SK-N-SH (cell line): ENCODE results near the gene PRDX1. TPM values are rescaled to one million over a fixed set of nuclear protein-coding genes. Genes with fewer than 3 reads are reported as not detected.

Experiments used
- CTCF ChIA-PET: fragments of 300-600, 350-600 bp; formaldehyde crosslinking; extraction: SDS; loops from one replicate; lab custom pipeline; 2021; lab: Yijun Ruan, JAX
- POLR2A ChIA-PET: fragments of 350-600 bp; sonication (Branson Sonifier 250); formaldehyde crosslinking; extraction: SDS; loops from one replicate; lab custom pipeline; 2020; ENCODE audit warnings: antibody characterized with exemption, inconsistent platforms; lab: Yijun Ruan, JAX
- DNase-seq: peaks from one replicate; pipeline ENCODE4 v3.0.0; 2012
- H2AFZ ChIP-seq: fragments of 200-600 bp; sonication (generic); 2 replicates; pipeline ENCODE4 v1.8.1; 2016; ENCODE audit warnings: antibody characterized with exemption, mild to moderate bottlenecking, low read depth
- H3F3A ChIP-seq: fragments of 200-600 bp; sonication (generic); replicated peaks from 2 replicates; pipeline ENCODE3; 2016; ENCODE audit warnings: antibody characterized with exemption, mild to moderate bottlenecking; ENCODE audit not compliant: insufficient read depth
- H3K27ac ChIP-seq, 2 experiments: fragments of 200-500 bp in 1 of 2; fragments of 200-600 bp in 1 of 2; sonication (Bioruptor generic) in 1 of 2; sonication (generic), shearing (Covaris generic) in 1 of 2; 2 replicates each; pipeline versions ENCODE4 v1.5.1 to v1.6.1; 2014 to 2016; ENCODE audit warnings: low read depth in 2 of 2, inconsistent platforms in 1 of 2, low read length in 1 of 2, mild to moderate bottlenecking in 1 of 2, mixed read lengths in 1 of 2
- H3K27me3 ChIP-seq: fragments of 200-600 bp; sonication (generic), shearing (Covaris generic); 2 replicates; pipeline ENCODE4 v1.6.1; 2016; ENCODE audit warnings: mixed run types; ENCODE audit not compliant: insufficient read depth
- H3K36me3 ChIP-seq, 2 experiments: fragments of 200-500 bp in 1 of 2; fragments of 200-600 bp in 1 of 2; sonication (Bioruptor generic) in 1 of 2; sonication (generic) in 1 of 2; replicated peaks in 1 of 2; 2 replicates each; pipeline versions ENCODE3 to v1.5.1; 2014 to 2016; ENCODE audit warnings: low read length in 1 of 2, mild to moderate bottlenecking in 1 of 2; ENCODE audit not compliant: insufficient read depth in 2 of 2, control insufficient read depth in 1 of 2
- H3K4me1 ChIP-seq, 2 experiments: fragments of 200-500 bp in 1 of 2; fragments of 200-600 bp in 1 of 2; sonication (Bioruptor generic) in 1 of 2; sonication (generic), shearing (Covaris generic) in 1 of 2; 2 replicates each; pipeline versions ENCODE4 v1.5.1 to v1.6.1; 2014 to 2016; ENCODE audit warnings: low read depth in 1 of 2, low read length in 1 of 2, mixed run types in 1 of 2; ENCODE audit not compliant: insufficient read depth in 2 of 2, control insufficient read depth in 1 of 2
- H3K4me2 ChIP-seq: fragments of 200-600 bp; sonication (generic), shearing (Covaris generic); 2 replicates; pipeline ENCODE4 v1.6.1; 2017; ENCODE audit warnings: mixed run types
- H3K4me3 ChIP-seq, 2 experiments: fragments of 200-500 bp in 1 of 2; fragments of 200-600 bp in 1 of 2; sonication (Bioruptor generic) in 1 of 2; sonication (generic), shearing (Covaris generic) in 1 of 2; 2 replicates each; pipeline versions ENCODE4 v1.5.1 to v1.8.1; 2014 to 2016; ENCODE audit warnings: low read depth in 2 of 2, inconsistent platforms in 1 of 2, low read length in 1 of 2, mild to moderate bottlenecking in 1 of 2, mixed read lengths in 1 of 2, moderate library complexity in 1 of 2
- H3K79me2 ChIP-seq: fragments of 200-600 bp; sonication (generic); 2 replicates; pipeline ENCODE4 v1.8.1; 2017; ENCODE audit warnings: mild to moderate bottlenecking; ENCODE audit not compliant: insufficient read depth
- H3K9ac ChIP-seq: fragments of 200-600 bp; sonication (generic); 2 replicates; pipeline ENCODE4 v1.6.1; 2017; ENCODE audit warnings: mixed run types
- H3K9me2 ChIP-seq: fragments of 200-600 bp; sonication (generic); 2 replicates; pipeline ENCODE4 v1.6.1; 2017; ENCODE audit warnings: mixed run types
- H3K9me3 ChIP-seq: fragments of 200-600 bp; sonication (generic); 2 replicates; pipeline ENCODE4 v1.6.1; 2017; ENCODE audit warnings: mixed run types, mild to moderate bottlenecking, moderate library complexity
- H4K20me1 ChIP-seq: fragments of 200-600 bp; sonication (generic); 2 replicates; pipeline ENCODE4 v1.6.1; 2017; ENCODE audit warnings: mild to moderate bottlenecking, mixed run types; ENCODE audit not compliant: insufficient read depth
- CHD2 ChIP-seq: fragments of 150-350 bp; IDR thresholded peaks from 2 replicates; pipeline ENCODE4 v1.6.1; 2018; ENCODE audit warnings: low read length; ENCODE audit not compliant: partially characterized antibody
- ELF1 ChIP-seq: IDR thresholded peaks from 2 replicates; pipeline ENCODE4 v1.4.0; 2012
- EP300 ChIP-seq, 2 experiments: IDR thresholded peaks; 2 replicates each; pipeline versions ENCODE4 v1.4.0 to v1.6.1; 2012; ENCODE audit warnings: borderline replicate concordance in 1 of 2, low read depth in 1 of 2, low read length in 1 of 2
- FOSL2 ChIP-seq: IDR thresholded peaks from 2 replicates; pipeline ENCODE4 v1.4.0; 2012; ENCODE audit warnings: low read depth, mild to moderate bottlenecking, moderate library complexity, borderline replicate concordance
- JUND ChIP-seq: IDR thresholded peaks from 2 replicates; pipeline ENCODE4 v1.4.0; 2012
- MAX ChIP-seq: IDR thresholded peaks from 2 replicates; pipeline ENCODE4 v1.4.0; 2012; ENCODE audit warnings: low read depth
- MEF2A ChIP-seq: IDR thresholded peaks from 2 replicates; pipeline ENCODE4 v1.4.0; 2012; ENCODE audit warnings: low read depth, borderline replicate concordance
- MXI1 ChIP-seq: IDR thresholded peaks from 2 replicates; pipeline ENCODE4 v1.6.1; 2012; ENCODE audit warnings: mild to moderate bottlenecking, low read depth, low read length, improper control_type of control experiment
- NRF1 ChIP-seq: IDR thresholded peaks from 2 replicates; pipeline ENCODE4 v1.6.1; 2012; ENCODE audit warnings: low read depth, mild to moderate bottlenecking, low read length
- POLR2AphosphoS5 ChIP-seq: IDR thresholded peaks from 2 replicates; pipeline ENCODE4 v1.6.1; 2012; ENCODE audit warnings: low read depth, low read length
- RCOR1 ChIP-seq: fragments of 150-350 bp; IDR thresholded peaks from 2 replicates; pipeline ENCODE4 v1.6.1; 2017; ENCODE audit warnings: antibody characterized with exemption, low read length
- REST ChIP-seq: IDR thresholded peaks from 2 replicates; pipeline ENCODE4 v1.6.1; 2012; ENCODE audit warnings: mild to moderate bottlenecking, low read depth, low read length, moderate library complexity
- RFX5 ChIP-seq: IDR thresholded peaks from 2 replicates; pipeline ENCODE4 v1.6.1; 2012; ENCODE audit warnings: mild to moderate bottlenecking, improper control_type of control experiment, low read length
- RXRA ChIP-seq: IDR thresholded peaks from 2 replicates; pipeline ENCODE4 v1.4.0; 2012; ENCODE audit warnings: low read depth, mild to moderate bottlenecking, borderline replicate concordance
- SMC3 ChIP-seq: IDR thresholded peaks from 2 replicates; pipeline ENCODE4 v1.6.1; 2012; ENCODE audit warnings: low read depth, low read length, improper control_type of control experiment
- TCF12 ChIP-seq: IDR thresholded peaks from 2 replicates; pipeline ENCODE4 v1.4.0; 2012
- YY1 ChIP-seq: IDR thresholded peaks from 2 replicates; pipeline ENCODE4 v1.4.0; 2012; ENCODE audit warnings: low read depth, mild to moderate bottlenecking
- ZBTB33 ChIP-seq: IDR thresholded peaks from 2 replicates; pipeline ENCODE4 v1.4.0; 2012; ENCODE audit warnings: low read depth, borderline replicate concordance
- WGBS: methylation state at CpG from one replicate; pipeline ENCODE4 v1.1.6; 2017; ENCODE audit warnings: low lambda C conversion rate; 5-methylcytosine and 5-hydroxymethylcytosine counted together
- polyA plus RNA-seq, 3 experiments: library from polyadenylated mRNA; depleted of rRNA; stranded (reverse); fragments of >200 nt; gene quantifications; 2 replicates each; pipeline ENCODE4 v1.2.3, GENCODE V29; 2012
- TF ChIP-seq, protein P1 (sequence below): fragments of 200-600 bp; sonication (generic); IDR thresholded peaks from 2 replicates; pipeline ENCODE4 v1.6.1; 2017; ENCODE audit warnings: antibody characterized with exemption, mild to moderate bottlenecking, moderate library complexity
- TF ChIP-seq, protein P2 (sequence below): fragments of 150-350 bp; IDR thresholded peaks from 2 replicates; pipeline ENCODE4 v1.6.1; 2017; ENCODE audit warnings: antibody characterized with exemption, low read length, low read depth, borderline replicate concordance
- TF ChIP-seq, protein P3 (sequence below): IDR thresholded peaks from 2 replicates; pipeline ENCODE4; 2012

Gene PRDX1
- 467 and 551 TPM in 2 replicates for polyA plus RNA-seq (2012; rRNA removed)
- polyA plus RNA-seq (2012; cell fraction: cytosol; rRNA removed), result 594 and 715 TPM in 2 replicates
- polyA plus RNA-seq (2012; cell fraction: nucleus; rRNA removed), result 153 and 277 TPM in 2 replicates

- Histone ChIP-seq H3K9ac (peak within 1 kb of the TSS; percentile 95), H3K4me2 (peak within 1 kb of the TSS; percentile 90), H3K79me2 (peaks cover 50% of the 10 kb centered on the region), H3K36me3 (peaks cover 6 to 22% of the 10 kb centered on the region in 2 experiments), H3K4me1 (peaks cover 6 to 15% of the 10 kb centered on the region in 2 experiments; a peak in 3 of 4 replicates), H4K20me1 (peaks cover 28% of the 10 kb centered on the region), H3K9me3 (no peaks in the 10 kb centered on the region), H2AFZ (peak within 1 kb of the TSS; percentile 76), H3K4me3 (peak within 1 kb of the TSS; percentile 75 to 91), H3K27me3 (no peaks in the 10 kb centered on the region), H3F3A (peaks cover 8% of the 10 kb centered on the region), H3K27ac (peak within 1 kb of the TSS; percentile 92), H3K9me2 (no peaks in the 10 kb centered on the region)
- peak; percentile 97 for DNase-seq
- CTCF ChIA-PET, result interaction anchor here (0.9 to 2.3 kb wide), 12 partner anchors 9 to 218 kb away, joined by 3 to 13 read pairs (median 4); partner anchors contain the start of gene AKR1A1
- POLR2A ChIA-PET, result interaction anchor here (0.6 to 2.9 kb wide), 27 partner anchors 9 to 510 kb away, joined by 3 to 47 read pairs (median 7); partner anchors contain the start of genes AKR1A1, CCDC163, HECTD3 and MAST2
- under 1% methylated on average over 25 of the region's 72 CpGs for WGBS
- TF ChIP-seq SMC3, result no peak
- peak; percentile 80 for TF ChIP-seq RCOR1
- peak; percentile 61 for TF ChIP-seq YY1
- TF ChIP-seq, protein P1, sequence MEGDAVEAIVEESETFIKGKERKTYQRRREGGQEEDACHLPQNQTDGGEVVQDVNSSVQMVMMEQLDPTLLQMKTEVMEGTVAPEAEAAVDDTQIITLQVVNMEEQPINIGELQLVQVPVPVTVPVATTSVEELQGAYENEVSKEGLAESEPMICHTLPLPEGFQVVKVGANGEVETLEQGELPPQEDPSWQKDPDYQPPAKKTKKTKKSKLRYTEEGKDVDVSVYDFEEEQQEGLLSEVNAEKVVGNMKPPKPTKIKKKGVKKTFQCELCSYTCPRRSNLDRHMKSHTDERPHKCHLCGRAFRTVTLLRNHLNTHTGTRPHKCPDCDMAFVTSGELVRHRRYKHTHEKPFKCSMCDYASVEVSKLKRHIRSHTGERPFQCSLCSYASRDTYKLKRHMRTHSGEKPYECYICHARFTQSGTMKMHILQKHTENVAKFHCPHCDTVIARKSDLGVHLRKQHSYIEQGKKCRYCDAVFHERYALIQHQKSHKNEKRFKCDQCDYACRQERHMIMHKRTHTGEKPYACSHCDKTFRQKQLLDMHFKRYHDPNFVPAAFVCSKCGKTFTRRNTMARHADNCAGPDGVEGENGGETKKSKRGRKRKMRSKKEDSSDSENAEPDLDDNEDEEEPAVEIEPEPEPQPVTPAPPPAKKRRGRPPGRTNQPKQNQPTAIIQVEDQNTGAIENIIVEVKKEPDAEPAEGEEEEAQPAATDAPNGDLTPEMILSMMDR, result peak; percentile 25; the same call in 1 of the 2 replicates
- TF ChIP-seq EP300 (IDR thresholded peaks at IDR 0.05; ENCODE audit: borderline replicate concordance in 1 of 2, low read depth in 1 of 2, low read length in 1 of 2), result peak in 1 of 2 experiments; percentile 70; a peak in 2 of 4 replicates
- TF ChIP-seq JUND, result no peak
- peak; percentile 99 for TF ChIP-seq ZBTB33
- TF ChIP-seq RFX5, result no peak
- TF ChIP-seq TCF12, result peak; percentile 29; the same call in 1 of the 2 replicates
- TF ChIP-seq FOSL2, result peak; percentile 30; the same call in 1 of the 2 replicates
- no peak for TF ChIP-seq MEF2A
- peak; percentile 19; the same call in 1 of the 2 replicates for TF ChIP-seq ELF1
- peak; percentile 31; the same call in 1 of the 2 replicates for TF ChIP-seq MXI1
- TF ChIP-seq, protein P2, sequence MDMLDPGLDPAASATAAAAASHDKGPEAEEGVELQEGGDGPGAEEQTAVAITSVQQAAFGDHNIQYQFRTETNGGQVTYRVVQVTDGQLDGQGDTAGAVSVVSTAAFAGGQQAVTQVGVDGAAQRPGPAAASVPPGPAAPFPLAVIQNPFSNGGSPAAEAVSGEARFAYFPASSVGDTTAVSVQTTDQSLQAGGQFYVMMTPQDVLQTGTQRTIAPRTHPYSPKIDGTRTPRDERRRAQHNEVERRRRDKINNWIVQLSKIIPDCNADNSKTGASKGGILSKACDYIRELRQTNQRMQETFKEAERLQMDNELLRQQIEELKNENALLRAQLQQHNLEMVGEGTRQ, result no peak
- TF ChIP-seq NRF1, result no peak
- TF ChIP-seq POLR2AphosphoS5, result peak; percentile 100
- TF ChIP-seq REST, result peak; percentile 83
- TF ChIP-seq CHD2, result peak; percentile 100
- TF ChIP-seq MAX, result peak; percentile 66
- TF ChIP-seq, protein P3, sequence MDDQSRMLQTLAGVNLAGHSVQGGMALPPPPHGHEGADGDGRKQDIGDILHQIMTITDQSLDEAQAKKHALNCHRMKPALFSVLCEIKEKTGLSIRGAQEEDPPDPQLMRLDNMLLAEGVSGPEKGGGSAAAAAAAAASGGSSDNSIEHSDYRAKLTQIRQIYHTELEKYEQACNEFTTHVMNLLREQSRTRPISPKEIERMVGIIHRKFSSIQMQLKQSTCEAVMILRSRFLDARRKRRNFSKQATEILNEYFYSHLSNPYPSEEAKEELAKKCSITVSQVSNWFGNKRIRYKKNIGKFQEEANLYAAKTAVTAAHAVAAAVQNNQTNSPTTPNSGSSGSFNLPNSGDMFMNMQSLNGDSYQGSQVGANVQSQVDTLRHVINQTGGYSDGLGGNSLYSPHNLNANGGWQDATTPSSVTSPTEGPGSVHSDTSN, result no peak; the same call in 1 of the 2 replicates
- no peak for TF ChIP-seq RXRA
Measured at GRCh38 chr1:45521413-45522323, at the start of gene PRDX1. TSS of gene PRDX1 (minus strand) at chr1:45521884. CDS start at chr1:45519043, 2,841 bp downstream.
